Endothelial cell of umbilical vein (primary cell): ENCODE results near the gene RNH1.
A peak's percentile ranks its signal among the peaks of the same experiment; 100 is the strongest.

Experiments
- JUN ChIP-seq: IDR thresholded peaks from 2 replicates; pipeline ENCODE4 v1.6.1; 2011; ENCODE audit warnings: borderline replicate concordance, low read depth; ENCODE audit not compliant: insufficient read length, insufficient read depth
- TF ChIP-seq, protein P1 (sequence below), 2 donors: IDR thresholded peaks; 1 replicate in 1 of 2; 2 replicates in 1 of 2; pipeline ENCODE4 v1.5.1; 2011; ENCODE audit warnings: low read length in 2 of 2, mild to moderate bottlenecking in 2 of 2, moderate library complexity in 2 of 2, control low read depth in 1 of 2, inconsistent platforms in 1 of 2, low read depth in 1 of 2; ENCODE audit not compliant: insufficient read depth in 1 of 2; ENCODE audit errors: extremely low read depth in 1 of 2

DNA sequence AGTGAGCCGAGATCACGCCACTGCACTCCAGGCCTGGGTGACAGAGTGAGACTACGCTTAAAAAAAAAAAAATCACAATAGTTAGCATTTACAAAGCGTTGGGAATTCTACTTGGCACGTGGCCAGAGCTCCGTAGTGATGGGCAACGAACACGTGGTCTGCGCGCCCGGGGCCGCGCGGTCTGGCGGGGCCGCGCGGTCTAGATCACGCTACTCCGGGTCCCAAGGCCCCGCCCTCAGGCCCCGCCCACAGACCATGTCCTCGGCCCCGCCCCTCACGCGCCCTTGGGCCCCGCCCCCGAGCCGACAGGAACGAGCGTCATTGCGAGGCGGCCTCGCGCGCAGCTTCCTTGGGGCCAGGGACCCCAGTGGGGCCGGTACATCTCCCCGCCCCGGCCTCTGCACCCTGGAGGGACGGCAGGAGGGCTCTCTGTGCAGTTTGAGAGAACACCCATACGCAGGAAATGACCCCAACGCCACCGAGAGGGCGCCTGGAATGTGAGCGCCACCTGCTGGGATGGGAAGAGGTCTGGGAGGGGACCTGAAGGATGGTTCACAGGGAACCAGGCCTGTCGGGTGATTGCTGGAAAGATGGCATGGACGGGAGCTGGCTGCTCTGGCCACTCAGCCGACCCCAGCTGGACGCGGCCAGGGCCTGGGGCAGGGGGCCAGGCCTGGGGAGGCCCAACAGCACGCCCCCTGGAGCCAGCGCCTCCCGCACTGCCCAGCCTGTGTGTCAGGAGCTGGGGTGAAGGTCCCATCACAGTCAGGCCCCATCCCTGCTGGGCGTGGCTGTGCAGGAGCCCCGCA, 58.9 kb downstream of the RNH1 start:
- TF ChIP-seq JUN, result no peak
- TF ChIP-seq, protein P1, sequence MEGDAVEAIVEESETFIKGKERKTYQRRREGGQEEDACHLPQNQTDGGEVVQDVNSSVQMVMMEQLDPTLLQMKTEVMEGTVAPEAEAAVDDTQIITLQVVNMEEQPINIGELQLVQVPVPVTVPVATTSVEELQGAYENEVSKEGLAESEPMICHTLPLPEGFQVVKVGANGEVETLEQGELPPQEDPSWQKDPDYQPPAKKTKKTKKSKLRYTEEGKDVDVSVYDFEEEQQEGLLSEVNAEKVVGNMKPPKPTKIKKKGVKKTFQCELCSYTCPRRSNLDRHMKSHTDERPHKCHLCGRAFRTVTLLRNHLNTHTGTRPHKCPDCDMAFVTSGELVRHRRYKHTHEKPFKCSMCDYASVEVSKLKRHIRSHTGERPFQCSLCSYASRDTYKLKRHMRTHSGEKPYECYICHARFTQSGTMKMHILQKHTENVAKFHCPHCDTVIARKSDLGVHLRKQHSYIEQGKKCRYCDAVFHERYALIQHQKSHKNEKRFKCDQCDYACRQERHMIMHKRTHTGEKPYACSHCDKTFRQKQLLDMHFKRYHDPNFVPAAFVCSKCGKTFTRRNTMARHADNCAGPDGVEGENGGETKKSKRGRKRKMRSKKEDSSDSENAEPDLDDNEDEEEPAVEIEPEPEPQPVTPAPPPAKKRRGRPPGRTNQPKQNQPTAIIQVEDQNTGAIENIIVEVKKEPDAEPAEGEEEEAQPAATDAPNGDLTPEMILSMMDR (IDR thresholded peaks at IDR 0.05; ENCODE audit: extremely low read depth in 1 of 2, insufficient read depth in 1 of 2, low read depth in 1 of 2, low read length in 2 of 2), result peak; percentile 85 to 86
